Cardiac muscle cell (in vitro differentiated cells and primary cell): ENCODE data around the gene MOSMO. TPM values are rescaled to one million over a fixed set of nuclear protein-coding genes. Genes with fewer than 3 reads are reported as not detected.
"Not testable (repeated sequence)": the region's sequence is repeated elsewhere in the genome, so short reads cannot be mapped to it uniquely, and the experiment has no call there.

Experiments used
- DNase-seq, 2 donors: peaks; one replicate each; pipeline versions ENCODE4 v3.0.0 to v3.0.0-alpha.2; 2010 to 2017; ENCODE audit warnings: low read depth in 1 of 2, low spot score in 1 of 2
- H3K27ac ChIP-seq: fragments of 200-600 bp; sonication (generic); 2 replicates; pipeline ENCODE4 v1.5.1; 2016
- H3K27me3 ChIP-seq: fragments of 200-600 bp; sonication (generic); 2 replicates; pipeline ENCODE4 v1.6.0; 2016; ENCODE audit warnings: control low read depth
- H3K36me3 ChIP-seq: fragments of 200-600 bp; sonication (generic); 2 replicates; pipeline ENCODE4 v1.5.1; 2016; ENCODE audit warnings: control low read depth
- H3K4me1 ChIP-seq: fragments of 200-600 bp; sonication (generic); 2 replicates; pipeline ENCODE4 v1.8.1; 2017; ENCODE audit warnings: low read depth, mild to moderate bottlenecking, mixed run types
- H3K4me3 ChIP-seq: fragments of 200-600 bp; sonication (generic); 2 replicates; pipeline ENCODE4 v1.5.1; 2016; ENCODE audit warnings: mild to moderate bottlenecking
- H3K9me3 ChIP-seq: fragments of 200-600 bp; sonication (generic); 2 replicates; pipeline ENCODE4 v1.5.1; 2017; ENCODE audit warnings: low read depth, mild to moderate bottlenecking, control low read depth
- polyA plus RNA-seq: library from polyadenylated mRNA; unstranded; fragments of >200 nt; fragmentation: Nextera tagmentation; extraction: Ambion mirVana; gene quantifications from 2 replicates; pipeline ENCODE4 v1.2.1, GENCODE V29; 2016
- total RNA-seq: library from RNA; depleted of rRNA; stranded (reverse); fragments of >200 nt; gene quantifications from 2 replicates; pipeline ENCODE4 v1.2.3, GENCODE V29; 2016
- TF ChIP-seq, protein P1 (sequence below): IDR thresholded peaks from 2 replicates; pipeline ENCODE4 v1.5.1; 2012; ENCODE audit warnings: low read depth, mild to moderate bottlenecking, low read length

The MOSMO gene
- total and polyA plus RNA-seq, 2 experiments from 2014 or later, result 7.0 to 14.7 TPM

- Histone ChIP-seq H3K27me3 (no peaks in the 10 kb centered on the region), H3K27ac (peak overlapping the region; percentile 48), H3K4me1 (peaks cover 16% of the 10 kb centered on the region), H3K4me3 (no peak overlapping the region), H3K36me3 (no peaks in the 10 kb centered on the region), H3K9me3 (no peaks in the 10 kb centered on the region)
- DNase-seq, result peak in 1 of 2 donors; percentile 25
- TF ChIP-seq, protein P1, sequence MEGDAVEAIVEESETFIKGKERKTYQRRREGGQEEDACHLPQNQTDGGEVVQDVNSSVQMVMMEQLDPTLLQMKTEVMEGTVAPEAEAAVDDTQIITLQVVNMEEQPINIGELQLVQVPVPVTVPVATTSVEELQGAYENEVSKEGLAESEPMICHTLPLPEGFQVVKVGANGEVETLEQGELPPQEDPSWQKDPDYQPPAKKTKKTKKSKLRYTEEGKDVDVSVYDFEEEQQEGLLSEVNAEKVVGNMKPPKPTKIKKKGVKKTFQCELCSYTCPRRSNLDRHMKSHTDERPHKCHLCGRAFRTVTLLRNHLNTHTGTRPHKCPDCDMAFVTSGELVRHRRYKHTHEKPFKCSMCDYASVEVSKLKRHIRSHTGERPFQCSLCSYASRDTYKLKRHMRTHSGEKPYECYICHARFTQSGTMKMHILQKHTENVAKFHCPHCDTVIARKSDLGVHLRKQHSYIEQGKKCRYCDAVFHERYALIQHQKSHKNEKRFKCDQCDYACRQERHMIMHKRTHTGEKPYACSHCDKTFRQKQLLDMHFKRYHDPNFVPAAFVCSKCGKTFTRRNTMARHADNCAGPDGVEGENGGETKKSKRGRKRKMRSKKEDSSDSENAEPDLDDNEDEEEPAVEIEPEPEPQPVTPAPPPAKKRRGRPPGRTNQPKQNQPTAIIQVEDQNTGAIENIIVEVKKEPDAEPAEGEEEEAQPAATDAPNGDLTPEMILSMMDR, result no peak
Observed at GRCh38 chr16:22029632-22030031, 21.7 kb downstream of the MOSMO start.

GRCh38 chr16:22030087-22030812, 22.3 kb downstream of the MOSMO start:
- H3K4me3 ChIP-seq, result no peak overlapping the region
- no peaks in the 10 kb centered on the region for H3K36me3 ChIP-seq
- peaks cover 22% of the 10 kb centered on the region for H3K4me1 ChIP-seq
- H3K9me3 ChIP-seq, result no peaks in the 10 kb centered on the region
- TF ChIP-seq, protein P1, result no peak
- no peaks in the 10 kb centered on the region for H3K27me3 ChIP-seq
- peak overlapping the region; percentile 48 for H3K27ac ChIP-seq
- DNase-seq, result no peak

DNA sequence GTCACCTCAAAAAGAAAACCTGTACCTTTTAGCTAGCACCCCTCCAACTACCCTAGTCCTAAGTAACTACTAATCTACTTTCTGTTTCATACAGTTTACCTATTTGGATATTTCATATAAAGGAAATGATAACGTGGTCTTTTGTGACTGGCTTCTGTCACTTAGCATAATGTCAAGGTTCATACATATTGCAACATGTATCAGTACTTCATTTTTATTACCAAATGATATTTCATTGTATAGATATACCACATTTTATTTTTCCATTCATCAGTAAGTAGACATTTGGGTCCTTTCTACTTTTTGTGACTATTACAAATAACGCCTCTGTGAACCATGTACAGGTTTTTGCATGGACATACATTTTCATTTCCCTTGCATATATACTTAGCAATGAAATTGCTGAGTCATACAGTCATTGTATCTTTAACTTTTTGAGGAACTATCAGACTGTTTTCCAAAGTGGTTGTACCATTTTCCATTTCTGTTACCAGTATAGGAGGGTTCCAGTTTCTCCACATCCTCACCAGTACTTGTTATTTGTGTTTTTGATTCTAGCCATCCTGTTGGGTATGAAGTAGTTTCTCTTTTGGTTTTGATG, 23.7 kb downstream of the MOSMO start:
- no peak for DNase-seq
- H3K27ac ChIP-seq, result no peak overlapping the region
- H3K36me3 ChIP-seq, result no peaks in the 10 kb centered on the region
- no peaks in the 10 kb centered on the region for H3K9me3 ChIP-seq
- H3K4me1 ChIP-seq, result peaks cover 29% of the 10 kb centered on the region
- H3K27me3 ChIP-seq, result no peaks in the 10 kb centered on the region
- H3K4me3 ChIP-seq, result no peak overlapping the region
- TF ChIP-seq, protein P1, result no peak

- Histone ChIP-seq H3K4me3 (no peak overlapping the region), H3K4me1 (peaks cover 30% of the 10 kb centered on the region), H3K27me3 (no peaks in the 10 kb centered on the region), H3K9me3 (no peaks in the 10 kb centered on the region), H3K27ac (peak overlapping the region; percentile 75), H3K36me3 (no peaks in the 10 kb centered on the region)
- DNase-seq, result no peak
- TF ChIP-seq, protein P1, result no peak
Observed at GRCh38 chr16:22034503-22034902, 26.6 kb downstream of the MOSMO start.

DNA sequence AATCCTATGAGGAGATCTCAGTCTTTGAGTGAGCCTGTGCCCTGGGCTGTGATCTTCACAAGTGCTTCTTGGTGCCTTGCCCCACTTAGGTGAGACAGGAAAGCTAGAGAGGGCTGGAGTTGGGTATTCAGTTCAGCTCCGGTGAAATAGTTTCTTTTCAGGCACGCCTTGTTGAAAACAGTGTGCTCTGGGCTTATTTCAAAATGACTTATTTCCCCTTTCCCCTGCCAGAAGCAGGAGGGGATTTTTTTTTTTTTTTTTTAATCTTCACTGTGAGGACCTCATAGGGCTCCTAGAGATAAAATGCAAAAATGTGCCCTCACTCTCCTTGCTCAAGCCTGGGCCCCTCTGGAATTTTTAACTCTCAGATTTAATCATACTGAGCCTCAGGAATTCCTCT, 27.2 kb downstream of the MOSMO start:
- peaks cover 24% of the 10 kb centered on the region for H3K4me1 ChIP-seq
- no peak overlapping the region for H3K4me3 ChIP-seq
- DNase-seq, result peak; percentile 20 to 38
- peak overlapping the region; percentile 75 for H3K27ac ChIP-seq
- no peaks in the 10 kb centered on the region for H3K36me3 ChIP-seq
- no peaks in the 10 kb centered on the region for H3K9me3 ChIP-seq
- TF ChIP-seq, protein P1, result no peak
- H3K27me3 ChIP-seq, result no peaks in the 10 kb centered on the region

DNA sequence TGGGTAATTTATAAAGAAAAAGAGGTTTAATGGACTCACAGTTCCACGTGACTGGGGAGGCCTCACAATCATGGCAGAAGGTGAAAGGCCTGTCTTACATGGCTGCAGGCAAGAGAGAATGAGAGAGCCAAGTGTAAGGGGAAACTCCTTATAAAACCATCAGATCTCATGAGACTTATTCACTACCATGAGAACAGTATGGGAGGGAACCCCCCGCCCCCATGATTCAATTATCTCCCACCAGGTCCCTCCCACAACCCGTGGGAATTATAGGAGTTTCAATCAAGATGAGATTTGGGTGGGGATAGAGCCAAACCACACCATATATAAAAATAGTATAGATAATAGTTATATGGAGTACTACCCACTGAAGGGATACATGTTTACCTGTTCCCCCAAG, 36.0 kb downstream of the MOSMO start:
- not testable (repeated sequence) for H3K4me3 ChIP-seq, H3K36me3 ChIP-seq, H3K27ac ChIP-seq, H3K27me3 ChIP-seq, DNase-seq, H3K9me3 ChIP-seq
- peaks cover 37% of the 10 kb centered on the region for H3K4me1 ChIP-seq

GRCh38 chr16:22045888-22046287, 38.0 kb downstream of the MOSMO start:
- H3K4me3 ChIP-seq, H3K36me3 ChIP-seq, H3K9me3 ChIP-seq, H3K27me3 ChIP-seq: not testable (repeated sequence)
- Histone ChIP-seq H3K4me1 (peaks cover 36% of the 10 kb centered on the region), H3K27ac (peak overlapping the region; percentile 73)
- peak; percentile 8 to 46 for DNase-seq
